B cell (primary cell): Measurements from ENCODE around the gene IPO5.

ENCODE experiments used
- EZH2 ChIP-seq: IDR thresholded peaks from 2 replicates; pipeline ENCODE4 v1.6.1; 2012; ENCODE audit warnings: borderline replicate concordance, low read depth, mild to moderate bottlenecking, moderate library complexity, low read length; ENCODE audit not compliant: insufficient read depth, poor library complexity, severe bottlenecking
- TF ChIP-seq, protein P1 (sequence below): fragments of 200-600 bp; IDR thresholded peaks from one replicate; pipeline ENCODE4 v1.8.0; 2022; ENCODE audit warnings: antibody characterized with exemption, mild to moderate bottlenecking

DNA sequence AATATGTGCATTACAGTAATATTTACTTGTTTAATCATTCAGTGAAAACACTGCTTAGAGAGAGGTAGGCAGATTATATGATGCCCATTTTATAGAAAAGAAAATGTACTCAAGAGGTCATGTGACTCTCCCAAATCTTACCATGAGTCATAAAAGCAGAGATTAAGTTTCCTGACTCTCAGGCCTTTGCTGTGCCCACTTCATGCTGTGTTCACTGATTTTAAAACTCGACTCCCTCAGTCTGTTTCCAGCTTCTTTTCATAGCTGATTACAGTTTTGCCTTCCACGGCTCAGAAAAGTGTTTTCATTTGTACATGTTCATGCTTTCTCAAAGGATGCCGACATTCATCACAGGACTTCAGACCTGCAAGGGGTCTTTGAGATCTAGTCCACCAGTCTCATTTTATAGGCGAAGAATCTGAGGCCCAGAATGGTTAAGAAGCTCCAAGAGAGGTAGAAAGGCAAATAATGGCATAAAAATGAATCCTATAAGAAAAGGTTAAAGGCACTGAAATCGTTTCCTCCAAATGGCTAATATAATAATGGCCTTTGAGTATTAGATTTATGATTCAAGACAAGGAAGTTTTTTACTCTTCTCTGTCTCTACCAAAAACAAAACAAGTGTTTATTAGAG lies 9.0 kb upstream of the IPO5 start:
- TF ChIP-seq, protein P1, sequence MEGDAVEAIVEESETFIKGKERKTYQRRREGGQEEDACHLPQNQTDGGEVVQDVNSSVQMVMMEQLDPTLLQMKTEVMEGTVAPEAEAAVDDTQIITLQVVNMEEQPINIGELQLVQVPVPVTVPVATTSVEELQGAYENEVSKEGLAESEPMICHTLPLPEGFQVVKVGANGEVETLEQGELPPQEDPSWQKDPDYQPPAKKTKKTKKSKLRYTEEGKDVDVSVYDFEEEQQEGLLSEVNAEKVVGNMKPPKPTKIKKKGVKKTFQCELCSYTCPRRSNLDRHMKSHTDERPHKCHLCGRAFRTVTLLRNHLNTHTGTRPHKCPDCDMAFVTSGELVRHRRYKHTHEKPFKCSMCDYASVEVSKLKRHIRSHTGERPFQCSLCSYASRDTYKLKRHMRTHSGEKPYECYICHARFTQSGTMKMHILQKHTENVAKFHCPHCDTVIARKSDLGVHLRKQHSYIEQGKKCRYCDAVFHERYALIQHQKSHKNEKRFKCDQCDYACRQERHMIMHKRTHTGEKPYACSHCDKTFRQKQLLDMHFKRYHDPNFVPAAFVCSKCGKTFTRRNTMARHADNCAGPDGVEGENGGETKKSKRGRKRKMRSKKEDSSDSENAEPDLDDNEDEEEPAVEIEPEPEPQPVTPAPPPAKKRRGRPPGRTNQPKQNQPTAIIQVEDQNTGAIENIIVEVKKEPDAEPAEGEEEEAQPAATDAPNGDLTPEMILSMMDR: no peak
- TF ChIP-seq EZH2: no peak
